H1 (cell line): ENCODE data around the gene GNB1. TPM values are rescaled to one million over a fixed set of nuclear protein-coding genes. Genes with fewer than 3 reads are reported as not detected.

Experiments
- CTCF ChIA-PET: fragments of 300-600 bp; sonication (Branson Sonifier 250); formaldehyde crosslinking; loops from one replicate; lab custom pipeline; 2021; ENCODE audit not compliant: partially characterized antibody; lab: Charles Lee
- POLR2A ChIA-PET: fragments of 300-600 bp; sonication (Branson Sonifier 250); formaldehyde crosslinking; loops from one replicate; lab custom pipeline; 2021; ENCODE audit warnings: inconsistent platforms; ENCODE audit not compliant: partially characterized antibody; lab: Charles Lee
- DNase-seq, 2 experiments: peaks; one replicate each; pipeline versions ENCODE4 v3.0.0 to v3.0.0-alpha.2; 2010 to 2022; ENCODE audit warnings: low spot score in 2 of 2, low read depth in 1 of 2, mixed read lengths in 1 of 2
- FAIRE-seq: peaks from 2 replicates; lab custom pipeline; 2011; peaks lifted over from hg19 to GRCh38; lab: Jason Lieb, UNC
- H2AFZ ChIP-seq: 2 replicates; pipeline ENCODE4 v1.8.1; 2012; ENCODE audit warnings: low read length, inconsistent platforms
- H2AK5ac ChIP-seq: 2 replicates; pipeline ENCODE4 v1.6.1; 2013; ENCODE audit warnings: low read depth, low read length
- H2BK120ac ChIP-seq: replicated peaks from 2 replicates; pipeline ENCODE3; 2013; ENCODE audit warnings: low read depth, low read length, inconsistent platforms
- H2BK12ac ChIP-seq: 2 replicates; pipeline ENCODE4 v1.6.1; 2013; ENCODE audit warnings: low read depth, low read length
- H2BK15ac ChIP-seq: 2 replicates; pipeline ENCODE4 v1.6.1; 2013; ENCODE audit warnings: low read length
- H2BK20ac ChIP-seq: 2 replicates; pipeline ENCODE4 v1.6.1; 2013; ENCODE audit warnings: low read length
- H2BK5ac ChIP-seq: 2 replicates; pipeline ENCODE4 v1.6.1; 2013; ENCODE audit warnings: low read depth, low read length
- H3K14ac ChIP-seq: 2 replicates; pipeline ENCODE4 v1.6.1; 2013; ENCODE audit warnings: inconsistent platforms; ENCODE audit not compliant: insufficient read length
- H3K18ac ChIP-seq: 2 replicates; pipeline ENCODE4 v1.6.1; 2013; ENCODE audit warnings: low read length; ENCODE audit errors: extremely low read depth
- H3K23ac ChIP-seq: 2 replicates; pipeline ENCODE4 v1.6.1; 2013; ENCODE audit warnings: inconsistent platforms; ENCODE audit not compliant: insufficient read length
- H3K23me2 ChIP-seq: 2 replicates; pipeline ENCODE4 v1.6.1; 2013; ENCODE audit warnings: low read depth, low read length
- H3K27ac ChIP-seq: 2 replicates; pipeline ENCODE4 v1.6.1; 2011; ENCODE audit warnings: low read depth, low read length, inconsistent platforms
- H3K27me3 ChIP-seq, 4 experiments: replicated peaks in 1 of 4; 1 replicate in 1 of 4; 2 replicates in 3 of 4; pipeline versions ENCODE4 v1.6.1 to v1.8.1; 2011 to 2013; ENCODE audit warnings: low read length in 3 of 4, mild to moderate bottlenecking in 3 of 4, inconsistent platforms in 2 of 4, mixed read lengths in 2 of 4, moderate library complexity in 1 of 4; ENCODE audit not compliant: control insufficient read depth in 3 of 4, insufficient read depth in 3 of 4; ENCODE audit errors: extremely low read depth in 1 of 4
- H3K36me3 ChIP-seq, 4 experiments: 2 replicates each; pipeline versions ENCODE4 v1.6.1 to v1.8.1; 2011 to 2013; ENCODE audit warnings: mild to moderate bottlenecking in 4 of 4, low read length in 3 of 4, moderate library complexity in 2 of 4, control low read depth in 1 of 4, inconsistent platforms in 1 of 4; ENCODE audit not compliant: insufficient read depth in 4 of 4, control insufficient read depth in 2 of 4
- H3K4ac ChIP-seq: replicated peaks from 2 replicates; pipeline ENCODE3; 2013; ENCODE audit warnings: low read length, low read depth, mixed read lengths, inconsistent platforms; ENCODE audit not compliant: insufficient read length
- H3K4me1 ChIP-seq, 4 experiments: replicated peaks in 1 of 4; 1 replicate in 1 of 4; 2 replicates in 3 of 4; pipeline versions ENCODE4 v1.6.1 to v1.8.1; 2011 to 2013; ENCODE audit warnings: low read length in 3 of 4, inconsistent platforms in 2 of 4, mixed read lengths in 1 of 4; ENCODE audit not compliant: insufficient read depth in 4 of 4, control insufficient read depth in 3 of 4
- H3K4me2 ChIP-seq, 2 experiments: 2 replicates each; pipeline versions ENCODE4 v1.6.1 to v1.8.1; 2011 to 2013; ENCODE audit warnings: low read depth in 2 of 2, low read length in 2 of 2, control low read depth in 1 of 2, inconsistent platforms in 1 of 2, mild to moderate bottlenecking in 1 of 2; ENCODE audit not compliant: insufficient read depth in 1 of 2
- H3K4me3 ChIP-seq, 4 experiments: fragments of 200-600, 300-600 bp in 1 of 4; sonication (generic), shearing (Covaris generic), sonication (Bioruptor Twin) in 1 of 4; 2 replicates each; pipeline versions ENCODE4 v1.5.1 to v1.8.1; 2011 to 2016; ENCODE audit warnings: low read length in 4 of 4, low read depth in 3 of 4, control low read depth in 2 of 4, inconsistent platforms in 2 of 4, mild to moderate bottlenecking in 2 of 4, mixed read lengths in 1 of 4, moderate library complexity in 1 of 4; ENCODE audit not compliant: insufficient read depth in 2 of 4; ENCODE audit errors: extremely low read depth in 1 of 4
- H3K56ac ChIP-seq: replicated peaks from 2 replicates; pipeline ENCODE3; 2013; ENCODE audit warnings: low read depth, mild to moderate bottlenecking, mixed read lengths, low read length, inconsistent platforms; ENCODE audit not compliant: insufficient read length
- H3K79me1 ChIP-seq: 2 replicates; pipeline ENCODE4 v1.6.1; 2013; ENCODE audit warnings: low read depth, low read length, control low read depth
- H3K79me2 ChIP-seq, 2 experiments: 2 replicates each; pipeline versions ENCODE4 v1.6.1 to v1.8.1; 2012 to 2013; ENCODE audit warnings: low read length in 2 of 2, mild to moderate bottlenecking in 2 of 2, inconsistent platforms in 1 of 2; ENCODE audit not compliant: insufficient read depth in 2 of 2, control insufficient read depth in 1 of 2
- H3K9ac ChIP-seq, 4 experiments: replicated peaks in 1 of 4; 1 replicate in 1 of 4; 2 replicates in 3 of 4; pipeline versions ENCODE4 v1.6.1 to v1.8.1; 2011 to 2013; ENCODE audit warnings: low read depth in 3 of 4, low read length in 3 of 4, control low read depth in 2 of 4, mild to moderate bottlenecking in 2 of 4, moderate library complexity in 2 of 4, inconsistent platforms in 1 of 4; ENCODE audit errors: extremely low read depth in 1 of 4
- H3K9me3 ChIP-seq, 2 experiments: 2 replicates each; pipeline versions ENCODE4 v1.6.1 to v1.8.1; 2012 to 2013; ENCODE audit warnings: mild to moderate bottlenecking in 2 of 2, moderate library complexity in 2 of 2, control low read depth in 1 of 2, inconsistent platforms in 1 of 2, low read depth in 1 of 2, low read length in 1 of 2, mixed read lengths in 1 of 2; ENCODE audit not compliant: insufficient read depth in 2 of 2
- H4K20me1 ChIP-seq, 2 experiments: replicated peaks in 1 of 2; 2 replicates each; pipeline versions ENCODE3 to v1.8.1; 2011 to 2013; ENCODE audit warnings: inconsistent platforms in 2 of 2, low read length in 2 of 2, mild to moderate bottlenecking in 1 of 2; ENCODE audit not compliant: insufficient read depth in 2 of 2, control insufficient read depth in 1 of 2
- H4K5ac ChIP-seq: 2 replicates; pipeline ENCODE4 v1.6.1; 2013; ENCODE audit warnings: low read length, low read depth, mixed read lengths, inconsistent platforms; ENCODE audit not compliant: insufficient read length
- H4K8ac ChIP-seq: 2 replicates; pipeline ENCODE4 v1.8.0; 2013; ENCODE audit warnings: mild to moderate bottlenecking, moderate library complexity, low read length, inconsistent platforms; ENCODE audit not compliant: insufficient read depth; ENCODE audit errors: extremely low read depth
- H4K91ac ChIP-seq: replicated peaks from 2 replicates; pipeline ENCODE3; 2013; ENCODE audit warnings: low read length, mixed read lengths, inconsistent platforms; ENCODE audit not compliant: insufficient read length
- POLR2A ChIP-seq, 2 experiments: IDR thresholded peaks; 1 replicate in 1 of 2; 2 replicates in 1 of 2; pipeline ENCODE4 v1.6.1; 2011; ENCODE audit warnings: low read depth in 2 of 2, low read length in 2 of 2, mild to moderate bottlenecking in 2 of 2; ENCODE audit errors: control extremely low read depth in 1 of 2
- TBP ChIP-seq: IDR thresholded peaks from 2 replicates; pipeline ENCODE4 v1.6.1; 2011; ENCODE audit warnings: low read depth, low read length, improper control_type of control experiment
- WGBS, 2 experiments: shearing (Covaris generic) in 1 of 2; methylation state at CpG; one replicate each; pipeline versions ENCODE4 v1.1.6 to v1.1.7; 2013 to 2015; ENCODE audit warnings: low lambda C conversion rate in 2 of 2, mixed read lengths in 2 of 2, inconsistent platforms in 1 of 2, low coverage in 1 of 2, missing lambda C conversion rate in 1 of 2; ENCODE audit not compliant: insufficient replicate concordance in 2 of 2, insufficient coverage in 1 of 2, insufficient read length in 1 of 2; ENCODE audit errors: extremely low coverage in 1 of 2, missing lambda C conversion rate in 1 of 2; 5-methylcytosine and 5-hydroxymethylcytosine counted together
- polyA plus RNA-seq, 7 experiments: library from polyadenylated mRNA; depleted of rRNA in 3 of 7; stranded (reverse) in 5 of 7; unstranded in 2 of 7; fragments of >200 nt in 5 of 7; fragments of 200-250 nt in 2 of 7; gene quantifications; 1 replicate in 5 of 7; 2 replicates in 1 of 7; 4 replicates in 1 of 7; pipeline versions ENCODE4 v1.2.1 to v1.2.3, GENCODE V29; 2011 to 2013; ENCODE audit warnings: missing spikeins in 2 of 7, mixed read lengths in 2 of 7
- total RNA-seq: library from RNA; stranded (reverse); fragmentation: NEBNext Ultra II Directional; extraction: Animal tissue kit (Norgen Biotek cat#: 25700); gene quantifications from 2 replicates; pipeline ENCODE4 v1.2.1, GENCODE V29; 2021

Gene GNB1
- total and polyA plus RNA-seq, 2 of the 8 experiments (the other 6 are each of a cell fraction or from before 2014, with no cell fraction given): 343 to 382 TPM

DNA sequence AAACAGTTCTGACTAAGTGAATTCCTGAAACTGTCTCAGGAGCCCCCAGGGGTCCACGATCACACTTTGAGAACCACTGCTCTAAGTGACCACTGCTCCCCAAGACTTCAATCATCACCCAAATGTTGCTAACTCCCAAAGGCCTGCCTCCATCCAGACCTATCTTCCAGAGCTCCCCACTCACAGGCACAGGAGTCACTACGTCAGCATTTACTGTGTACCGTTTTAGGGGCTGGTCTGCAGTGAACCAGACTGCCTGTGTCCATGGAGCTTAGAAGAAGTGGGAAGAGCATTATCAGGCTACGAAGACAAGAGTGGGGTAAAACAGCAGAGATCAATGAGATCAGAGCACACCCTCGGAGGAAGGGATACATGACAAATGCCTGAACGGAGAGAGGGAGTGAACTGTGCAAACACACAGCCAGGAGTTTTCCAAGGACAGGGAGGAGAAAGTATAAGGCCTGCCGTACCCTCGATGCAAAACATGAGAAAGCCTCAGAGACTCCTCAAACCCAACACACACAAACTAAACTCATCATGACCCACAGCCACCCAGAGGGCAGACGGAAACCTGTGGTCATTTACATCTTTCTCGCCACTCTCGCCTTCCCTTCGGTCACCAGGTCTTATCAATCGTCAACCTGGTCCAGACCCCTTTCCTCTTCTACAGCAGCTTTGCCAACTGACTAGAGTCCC is 10.1 kb downstream of the GNB1 start:
- Histone ChIP-seq H3K36me3 (peaks cover 5 to 11% (median 10%) of the 10 kb centered on the region in 4 experiments; a peak in 6 of 8 replicates), H2BK120ac (no peak overlapping the region), H3K23ac (no peak overlapping the region), H3K27ac (no peak overlapping the region), H3K79me2 (peaks cover 63 to 98% of the 10 kb centered on the region in 2 experiments), H4K20me1 (peaks cover 31 to 44% of the 10 kb centered on the region in 2 experiments), H2BK12ac (no peak overlapping the region), H2BK5ac (no peak overlapping the region), H3K9me3 (no peaks in the 10 kb centered on the region), H3K27me3 (no peaks in the 10 kb centered on the region), H3K23me2 (no peaks in the 10 kb centered on the region), H4K5ac (no peak overlapping the region), H3K79me1 (peaks cover 16% of the 10 kb centered on the region), H4K91ac (no peak overlapping the region), H2BK15ac (no peak overlapping the region), H3K4me2 (peak overlapping the region; percentile 4 to 17; a peak in 2 of 4 replicates), H3K18ac (no peak overlapping the region), H3K9ac (no peak overlapping the region), H3K4ac (no peak overlapping the region), H3K14ac (no peak overlapping the region), H2AFZ (no peak overlapping the region), H2AK5ac (no peak overlapping the region), H3K4me1 (peaks cover 0 to 9% (median 5%) of the 10 kb centered on the region in 4 experiments; a peak in 3 of 7 replicates), H4K8ac (peak overlapping the region; percentile 11; the same call in 1 of the 2 replicates), H2BK20ac (no peak overlapping the region), H3K4me3 (no peak overlapping the region), H3K56ac (peak overlapping the region; percentile 21)
- no peak for DNase-seq
- TF ChIP-seq TBP (no peak), POLR2A (IDR thresholded peaks at IDR 0.05; ENCODE audit: control extremely low read depth in 1 of 2, low read depth in 2 of 2, low read length in 2 of 2) (peak in 1 of 2 experiments; percentile 34; a peak in 1 of 3 replicates)
- 78% methylated on average over 13 of the region's 13 CpGs; no CpG with 5 or more reads in 1 of the 2 experiments for WGBS, 2 experiments
- FAIRE-seq: no peak
- ChIA-PET POLR2A (interaction anchor here (0.8 to 5.1 kb wide), 10 partner anchors 9 to 72 kb away, joined by 3 to 33 read pairs (median 3); no protein-coding TSS in a partner anchor), CTCF (interaction anchor here (0.7 to 4.6 kb wide), 5 partner anchors 10 to 202 kb away, joined by 3 to 26 read pairs (median 3); no protein-coding TSS in a partner anchor)
